Left lung (tissue), 10 donors: ENCODE measurements around the gene CAPZA2. TPM values are rescaled to one million over a fixed set of nuclear protein-coding genes. Genes with fewer than 3 reads are reported as not detected.

ENCODE experiments used
- ATAC-seq: fragments of 200-7000 bp; cut with Tn5 transposase; one replicate; pipeline ENCODE4 v1.9.1; 2020; ENCODE audit warnings: moderate library complexity
- DNase-seq, 4 donors: peaks; one replicate each; pipeline ENCODE4 v3.0.0-alpha.2; 2013 to 2020
- H3K27ac ChIP-seq, 2 donors: fragments of 200-600 bp; sonication (generic) in 1 of 2; one replicate each; pipeline versions ENCODE4 v1.5.0 to v1.8.0; 2020 to 2021
- H3K27me3 ChIP-seq, 2 donors: fragments of 200-600 bp; sonication (generic) in 1 of 2; one replicate each; pipeline versions ENCODE4 v1.5.0 to v1.8.0; 2020 to 2021
- H3K36me3 ChIP-seq, 2 donors: fragments of 200-600 bp; sonication (generic) in 1 of 2; one replicate each; pipeline versions ENCODE4 v1.5.0 to v1.8.0; 2020 to 2021
- H3K4me1 ChIP-seq, 2 donors: fragments of 200-600 bp; one replicate each; pipeline ENCODE4 v1.8.0; 2021
- H3K4me3 ChIP-seq, 2 donors: fragments of 200-600 bp; sonication (generic) in 1 of 2; one replicate each; pipeline versions ENCODE4 v1.5.0 to v1.8.0; 2020 to 2021; ENCODE audit warnings: mild to moderate bottlenecking in 1 of 2
- H3K9me3 ChIP-seq, 2 donors: fragments of 200-600 bp; sonication (generic) in 1 of 2; one replicate each; pipeline versions ENCODE4 v1.5.0 to v1.8.0; 2020 to 2021
- intact Hi-C, 2 donors: fragments of 100-400 bp; cut with DNase I; formaldehyde crosslinking; loops; one replicate each; pipeline versions ENCODE4 v1.11.2 to v1.14.2; 2022
- polyA plus RNA-seq, 6 donors: library from polyadenylated mRNA; unstranded; fragments of 120-200 nt; gene quantifications; one replicate each; pipeline ENCODE4 v1.2.1, GENCODE V29; 2013; ENCODE audit not compliant: insufficient read length in 6 of 6
- total RNA-seq, 2 donors: library from RNA; stranded (reverse); fragmentation: NEBNext Ultra II Directional; extraction: Animal tissue kit (Norgen Biotek cat#: 25700); gene quantifications; one replicate each; pipeline ENCODE4 v1.2.1, GENCODE V29; 2021
- TF ChIP-seq, protein P1 (sequence below), 2 donors: fragments of 200-600 bp; sonication (generic) in 1 of 2; IDR thresholded peaks; one replicate each; pipeline versions ENCODE4 v1.5.0 to v1.8.0; 2021; ENCODE audit warnings: antibody characterized with exemption in 2 of 2
- donor health status: DM: no; HTN: yes; CAD: no.
- donor health status: DM: no; HTN: no; CAD: no.

CAPZA2 gene
- total and polyA plus RNA-seq, 8 donors, result 129 to 286 (median 155) TPM

DNA sequence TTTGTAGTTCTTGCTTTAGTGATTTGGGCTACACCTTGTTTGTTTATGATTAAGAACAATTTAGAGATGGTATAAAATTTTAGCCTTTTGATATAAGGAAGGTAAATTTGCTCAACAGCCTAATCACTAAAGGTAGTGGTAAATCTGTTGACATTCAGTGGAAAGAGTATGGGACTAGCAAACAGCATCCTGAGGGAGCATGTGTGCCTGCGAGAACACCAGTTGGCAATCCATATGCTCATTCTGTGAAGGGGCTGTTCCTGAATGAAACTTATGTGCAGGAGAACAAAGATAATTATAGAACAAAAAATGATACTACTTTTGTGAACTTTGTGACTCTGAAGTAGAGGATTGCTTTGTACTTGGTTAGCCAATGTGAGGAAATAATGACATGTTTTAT, 44.0 kb downstream of the CAPZA2 start:
- H3K27ac ChIP-seq, result no peak overlapping the region
- peaks cover 0 to 67% of the 10 kb centered on the region in 2 donors for H3K36me3 ChIP-seq
- intact Hi-C loops, result no loop called here

DNA sequence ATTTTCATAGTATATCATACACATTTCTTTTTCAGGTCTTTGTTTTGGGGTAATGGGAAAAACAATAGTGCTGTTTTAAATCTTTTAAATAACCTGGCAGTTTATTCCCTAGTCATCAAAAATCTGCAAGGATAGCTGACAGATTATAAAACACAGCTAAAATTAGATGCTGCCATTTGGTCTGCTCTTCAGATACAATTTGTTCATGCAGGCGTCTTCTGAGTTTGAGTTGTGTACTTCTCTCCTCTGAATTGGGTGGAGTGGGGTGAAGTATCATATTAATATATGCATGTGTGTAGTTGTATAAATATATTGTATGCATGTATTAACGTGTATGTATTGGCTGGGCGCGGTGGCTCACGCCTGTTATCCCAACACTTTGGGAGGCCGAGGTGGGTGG, 48.0 kb downstream of the CAPZA2 start:
- Histone ChIP-seq H3K4me3 (no peak overlapping the region), H3K27ac (no peak overlapping the region), H3K9me3 (no peaks in the 10 kb centered on the region), H3K27me3 (no peaks in the 10 kb centered on the region), H3K4me1 (peaks cover 0 to 3% of the 10 kb centered on the region in 2 donors), H3K36me3 (peaks cover 0 to 86% of the 10 kb centered on the region in 2 donors)
- ATAC-seq (no peak), DNase-seq (no peak)
- TF ChIP-seq, protein P1, sequence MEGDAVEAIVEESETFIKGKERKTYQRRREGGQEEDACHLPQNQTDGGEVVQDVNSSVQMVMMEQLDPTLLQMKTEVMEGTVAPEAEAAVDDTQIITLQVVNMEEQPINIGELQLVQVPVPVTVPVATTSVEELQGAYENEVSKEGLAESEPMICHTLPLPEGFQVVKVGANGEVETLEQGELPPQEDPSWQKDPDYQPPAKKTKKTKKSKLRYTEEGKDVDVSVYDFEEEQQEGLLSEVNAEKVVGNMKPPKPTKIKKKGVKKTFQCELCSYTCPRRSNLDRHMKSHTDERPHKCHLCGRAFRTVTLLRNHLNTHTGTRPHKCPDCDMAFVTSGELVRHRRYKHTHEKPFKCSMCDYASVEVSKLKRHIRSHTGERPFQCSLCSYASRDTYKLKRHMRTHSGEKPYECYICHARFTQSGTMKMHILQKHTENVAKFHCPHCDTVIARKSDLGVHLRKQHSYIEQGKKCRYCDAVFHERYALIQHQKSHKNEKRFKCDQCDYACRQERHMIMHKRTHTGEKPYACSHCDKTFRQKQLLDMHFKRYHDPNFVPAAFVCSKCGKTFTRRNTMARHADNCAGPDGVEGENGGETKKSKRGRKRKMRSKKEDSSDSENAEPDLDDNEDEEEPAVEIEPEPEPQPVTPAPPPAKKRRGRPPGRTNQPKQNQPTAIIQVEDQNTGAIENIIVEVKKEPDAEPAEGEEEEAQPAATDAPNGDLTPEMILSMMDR (IDR thresholded peaks at IDR 0.05), result no peak
- intact Hi-C loops, result no loop called here

More for the DNA sequence above, 44.0 kb downstream of the CAPZA2 start:
- no peaks in the 10 kb centered on the region for H3K9me3 ChIP-seq
- no peak for DNase-seq
- no peak overlapping the region for H3K4me3 ChIP-seq
- H3K4me1 ChIP-seq, result peaks cover 0 to 12% of the 10 kb centered on the region in 2 donors
- no peaks in the 10 kb centered on the region for H3K27me3 ChIP-seq
- ATAC-seq, result no peak
- TF ChIP-seq, protein P1 (IDR thresholded peaks at IDR 0.05), result no peak

DNA sequence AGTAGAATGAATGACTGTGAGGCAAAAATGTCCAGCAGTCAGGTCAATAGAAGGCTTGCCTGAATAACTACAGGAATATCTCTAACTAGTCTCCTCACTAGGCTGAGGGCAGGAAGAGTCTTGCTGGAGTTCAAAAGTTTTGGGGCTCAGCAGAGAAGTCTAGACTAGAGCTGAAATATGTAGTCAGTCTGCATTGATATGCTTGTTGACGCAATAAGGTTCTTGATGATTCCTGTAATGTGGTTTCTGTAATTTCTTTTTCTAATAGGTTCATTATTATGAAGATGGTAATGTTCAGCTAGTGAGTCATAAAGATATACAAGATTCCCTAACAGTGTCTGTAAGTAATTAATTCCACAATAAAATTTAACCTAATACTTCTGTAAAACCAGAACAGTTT, 49.4 kb downstream of the CAPZA2 start:
- peaks cover 0 to 88% of the 10 kb centered on the region in 2 donors for H3K36me3 ChIP-seq
- H3K4me3 ChIP-seq, result no peak overlapping the region
- no peaks in the 10 kb centered on the region for H3K9me3 ChIP-seq
- no peak overlapping the region for H3K27ac ChIP-seq
- no peak for DNase-seq
- H3K27me3 ChIP-seq, result no peaks in the 10 kb centered on the region
- ATAC-seq, result no peak
- intact Hi-C loops, result no loop called here
- TF ChIP-seq, protein P1 (IDR thresholded peaks at IDR 0.05), result no peak
- H3K4me1 ChIP-seq, result no peaks in the 10 kb centered on the region

DNA sequence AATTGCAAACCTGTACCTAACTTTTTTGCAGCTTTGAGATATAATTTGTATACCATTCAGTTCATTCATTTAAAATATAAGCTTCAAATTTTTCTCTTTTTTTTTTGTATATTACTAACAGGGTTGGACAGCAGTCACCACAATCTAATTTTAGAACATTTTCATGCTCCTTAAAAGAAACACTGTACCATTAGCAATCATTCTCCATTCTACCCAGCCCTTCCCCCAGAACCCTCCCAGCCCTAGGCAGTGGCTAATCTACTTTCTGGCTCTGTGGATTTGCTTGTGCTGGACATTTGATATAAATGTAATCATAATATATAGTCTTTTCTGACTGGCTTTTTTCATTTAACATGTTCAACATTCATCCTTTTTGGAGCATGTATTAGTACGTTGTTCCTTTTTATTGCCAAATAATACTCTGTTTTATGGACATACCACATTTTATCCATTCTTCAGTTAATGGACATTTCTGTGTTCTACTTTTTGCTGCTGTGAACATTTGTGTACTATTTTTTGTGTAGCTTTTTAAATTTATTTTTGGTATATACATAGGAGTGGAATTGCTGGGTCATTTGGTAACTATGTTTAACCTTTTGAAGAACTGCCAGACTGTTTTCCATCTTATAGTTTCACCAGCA, 50.0 kb downstream of the CAPZA2 start:
- H3K27ac ChIP-seq, result no peak overlapping the region
- H3K36me3 ChIP-seq, result peaks cover 0 to 89% of the 10 kb centered on the region in 2 donors
- ATAC-seq (no peak), DNase-seq (no peak)
- H3K27me3 ChIP-seq, result no peaks in the 10 kb centered on the region
- no peaks in the 10 kb centered on the region for H3K4me1 ChIP-seq
- TF ChIP-seq, protein P1 (IDR thresholded peaks at IDR 0.05), result no peak
- intact Hi-C loops, result no loop called here
- no peaks in the 10 kb centered on the region for H3K9me3 ChIP-seq
- no peak overlapping the region for H3K4me3 ChIP-seq

DNA sequence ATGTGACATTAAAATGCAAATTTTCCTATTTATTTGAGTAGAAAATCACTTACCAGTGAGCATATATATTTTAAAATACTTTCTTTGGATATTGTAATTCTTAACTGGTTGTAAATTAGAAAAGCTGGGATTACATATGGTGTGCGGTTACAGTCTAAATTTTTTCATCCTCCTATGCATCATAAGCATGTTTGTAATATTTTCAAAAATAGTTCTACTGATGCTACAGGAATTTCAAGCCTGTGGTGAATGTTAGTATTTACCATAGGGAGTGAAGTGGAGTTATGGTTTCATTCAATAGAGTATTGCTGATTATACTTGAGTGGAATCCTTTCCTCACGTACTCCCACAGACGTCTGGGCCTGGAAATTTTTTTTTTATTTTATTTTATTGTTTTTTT, 56.3 kb downstream of the CAPZA2 start:
- Histone ChIP-seq H3K4me1 (no peaks in the 10 kb centered on the region), H3K4me3 (no peak overlapping the region), H3K27me3 (no peaks in the 10 kb centered on the region), H3K27ac (no peak overlapping the region), H3K9me3 (no peaks in the 10 kb centered on the region), H3K36me3 (peaks cover 0 to 76% of the 10 kb centered on the region in 2 donors)
- TF ChIP-seq, protein P1 (IDR thresholded peaks at IDR 0.05), result no peak
- DNase-seq (no peak), ATAC-seq (no peak)
- intact Hi-C loops, result no loop called here
